ENCODE measurements around the gene SEPTIN5. TPM values are rescaled to one million over a fixed set of nuclear protein-coding genes. Genes with fewer than 3 reads are reported as not detected.

SEPTIN5 gene
- polyA plus RNA-seq, 1 of the 3 experiments (the other 2 are of a cell fraction): 14.0 TPM

DNA sequence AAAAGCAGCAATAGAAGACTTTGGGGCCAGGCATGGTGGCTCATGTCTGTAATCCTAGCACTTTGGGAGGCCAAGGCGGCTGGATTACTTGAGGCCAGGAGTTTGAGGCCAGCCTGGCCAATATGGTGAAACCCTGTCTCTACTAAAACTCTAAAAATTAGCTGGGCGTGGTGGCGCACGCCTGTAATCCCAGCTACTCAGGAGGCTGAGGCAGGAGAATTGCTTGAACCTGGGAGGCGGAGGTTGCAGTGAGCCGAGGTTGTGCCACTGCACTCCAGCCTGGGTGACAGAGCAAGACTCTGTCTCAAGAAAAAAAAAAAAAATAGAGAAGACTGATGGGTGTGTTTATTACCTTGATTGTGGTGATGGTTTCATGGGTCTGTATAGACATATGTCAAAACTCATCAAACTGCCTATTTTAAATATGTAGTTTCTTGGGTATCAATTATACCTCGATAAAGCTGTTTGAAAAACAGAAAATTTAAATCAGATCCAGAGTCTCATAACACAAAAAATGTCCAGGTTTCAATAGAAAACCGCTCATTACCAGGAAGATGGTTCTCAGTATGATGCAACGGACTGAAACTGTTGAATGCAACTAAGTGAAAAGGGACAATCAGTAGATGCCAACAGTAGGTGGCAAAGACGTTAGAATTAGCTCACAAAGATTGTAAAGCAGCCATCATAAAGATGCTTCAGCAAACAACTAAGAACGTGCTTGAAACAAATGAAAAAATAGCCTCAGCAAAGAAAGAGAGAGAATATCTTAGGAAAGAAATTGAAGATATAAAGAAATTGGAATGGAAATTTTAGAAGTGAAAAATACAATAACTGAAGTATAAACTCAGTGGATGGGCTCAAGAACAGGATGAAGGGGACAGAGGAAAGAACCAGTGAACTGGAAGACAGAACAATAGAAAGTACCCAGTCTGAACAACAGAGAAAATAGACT, 33.1 kb upstream of the SEPTIN5 start (continued):
- TF ChIP-seq, protein P1, sequence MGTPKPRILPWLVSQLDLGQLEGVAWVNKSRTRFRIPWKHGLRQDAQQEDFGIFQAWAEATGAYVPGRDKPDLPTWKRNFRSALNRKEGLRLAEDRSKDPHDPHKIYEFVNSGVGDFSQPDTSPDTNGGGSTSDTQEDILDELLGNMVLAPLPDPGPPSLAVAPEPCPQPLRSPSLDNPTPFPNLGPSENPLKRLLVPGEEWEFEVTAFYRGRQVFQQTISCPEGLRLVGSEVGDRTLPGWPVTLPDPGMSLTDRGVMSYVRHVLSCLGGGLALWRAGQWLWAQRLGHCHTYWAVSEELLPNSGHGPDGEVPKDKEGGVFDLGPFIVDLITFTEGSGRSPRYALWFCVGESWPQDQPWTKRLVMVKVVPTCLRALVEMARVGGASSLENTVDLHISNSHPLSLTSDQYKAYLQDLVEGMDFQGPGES (IDR thresholded peaks at IDR 0.05; ENCODE audit: low read depth, low read length): no peak

DNA sequence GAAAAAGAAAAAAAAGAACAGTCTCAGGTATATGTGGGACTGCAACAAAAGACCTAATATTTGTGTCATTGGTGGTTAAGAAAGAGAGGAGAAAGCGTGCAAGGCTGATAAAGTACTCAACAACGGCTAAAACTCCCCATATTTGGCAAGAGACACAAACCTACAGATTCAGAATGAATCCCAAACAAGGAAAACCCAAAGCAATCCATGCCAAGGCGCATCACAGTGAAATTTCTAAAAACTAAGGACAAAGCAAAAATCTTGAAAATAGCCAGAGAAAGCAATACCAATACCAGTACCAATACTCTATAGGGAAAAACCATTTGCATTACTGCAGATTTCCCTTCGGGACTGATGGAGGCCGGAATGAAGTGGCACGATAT, 32.4 kb upstream of the SEPTIN5 start:
- Histone ChIP-seq H3K9me2 (no peaks in the 10 kb centered on the region), H3K4me3 (ENCODE audit: low read depth in 2 of 2, low read length in 1 of 2) (no peak overlapping the region), H3K9me3 (no peaks in the 10 kb centered on the region), H3K9ac (no peak overlapping the region), H3K27ac (ENCODE audit: low read depth in 2 of 2, low read length in 1 of 2) (no peak overlapping the region), H3K79me2 (ENCODE audit: insufficient read depth) (no peaks in the 10 kb centered on the region), H4K20me1 (ENCODE audit: insufficient read depth) (no peaks in the 10 kb centered on the region), H3K36me3 (replicated peaks in 1 of 2; ENCODE audit: control insufficient read depth in 1 of 2, insufficient read depth in 2 of 2, low read length in 1 of 2) (no peaks in the 10 kb centered on the region), H3K4me2 (no peak overlapping the region), H3F3A (replicated peaks; ENCODE audit: insufficient read depth) (no peaks in the 10 kb centered on the region), H3K4me1 (ENCODE audit: control insufficient read depth in 1 of 2, insufficient read depth in 2 of 2, low read depth in 1 of 2, low read length in 1 of 2) (no peaks in the 10 kb centered on the region; a peak in 1 of 4 replicates), H2AFZ (ENCODE audit: low read depth) (no peak overlapping the region), H3K27me3 (ENCODE audit: insufficient read depth) (no peaks in the 10 kb centered on the region)
- POLR2A ChIA-PET: no interaction called here
- CTCF ChIA-PET: interaction anchor here (2.4 kb wide), 1 partner anchor 52 kb away, joined by 6 read pairs; no protein-coding TSS in a partner anchor
- WGBS (ENCODE audit: low lambda C conversion rate): 50% methylated on average over 6 of the region's 6 CpGs
- no peak for DNase-seq
- no peak for TF ChIP-seq EP300 (IDR thresholded peaks at IDR 0.05; ENCODE audit: borderline replicate concordance in 1 of 2, low read depth in 1 of 2, low read length in 1 of 2)
- TF ChIP-seq TEAD4 (IDR thresholded peaks at IDR 0.05; ENCODE audit: borderline replicate concordance, insufficient read depth): no peak
- no peak for TF ChIP-seq CHD2 (IDR thresholded peaks at IDR 0.05; ENCODE audit: low read length, partially characterized antibody)
- TF ChIP-seq ELF1 (IDR thresholded peaks at IDR 0.05): no peak
- TF ChIP-seq FOXJ3 (CRISPR knock-in tag; IDR thresholded peaks at IDR 0.05): no peak
- no peak for TF ChIP-seq POLR2AphosphoS5 (IDR thresholded peaks at IDR 0.05; ENCODE audit: low read depth, low read length)
- no peak for TF ChIP-seq GABPA (IDR thresholded peaks at IDR 0.05; ENCODE audit: low read depth)
- no peak for TF ChIP-seq GATA2 (CRISPR knock-in tag; IDR thresholded peaks at IDR 0.05)
- no peak for TF ChIP-seq SIN3A (IDR thresholded peaks at IDR 0.05; ENCODE audit: borderline replicate concordance, low read depth, low read length)
- TF ChIP-seq NRF1 (IDR thresholded peaks at IDR 0.05; ENCODE audit: low read depth, low read length): no peak
- no peak for TF ChIP-seq YY1 (IDR thresholded peaks at IDR 0.05; ENCODE audit: low read depth)
- TF ChIP-seq, protein P2, sequence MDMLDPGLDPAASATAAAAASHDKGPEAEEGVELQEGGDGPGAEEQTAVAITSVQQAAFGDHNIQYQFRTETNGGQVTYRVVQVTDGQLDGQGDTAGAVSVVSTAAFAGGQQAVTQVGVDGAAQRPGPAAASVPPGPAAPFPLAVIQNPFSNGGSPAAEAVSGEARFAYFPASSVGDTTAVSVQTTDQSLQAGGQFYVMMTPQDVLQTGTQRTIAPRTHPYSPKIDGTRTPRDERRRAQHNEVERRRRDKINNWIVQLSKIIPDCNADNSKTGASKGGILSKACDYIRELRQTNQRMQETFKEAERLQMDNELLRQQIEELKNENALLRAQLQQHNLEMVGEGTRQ (IDR thresholded peaks at IDR 0.05; ENCODE audit: borderline replicate concordance, low read depth, low read length): no peak
- TF ChIP-seq RXRA (IDR thresholded peaks at IDR 0.05; ENCODE audit: borderline replicate concordance, low read depth): no peak
